Activated CD4-positive, alpha-beta memory T cell treated with anti-CD3 and anti-CD28 coated beads for 36 hours (primary cell): Measurements from ENCODE around the gene CDH23. TPM values are rescaled to one million over a fixed set of nuclear protein-coding genes. Genes with fewer than 3 reads are reported as not detected.
A peak's percentile ranks its signal among the peaks of the same experiment; 100 is the strongest.

Experiments used
- CTCF ChIA-PET: fragments of 350-600 bp; sonication (Branson Sonifier 250); formaldehyde crosslinking; loops from one replicate; lab custom pipeline; 2021; ENCODE audit warnings: antibody characterized with exemption, inconsistent platforms; lab: Charles Lee
- POLR2A ChIA-PET: fragments of 350-600 bp; sonication (Branson Sonifier 250); formaldehyde crosslinking; loops from one replicate; lab custom pipeline; 2021; ENCODE audit warnings: antibody characterized with exemption; lab: Charles Lee
- DNase-seq: peaks from one replicate; pipeline ENCODE4 v3.0.0-alpha.2; 2020
- H3K27ac Mint-ChIP-seq: one replicate; pipeline ENCODE4 v1.8.0; 2021; ENCODE audit warnings: mixed read lengths
- H3K27me3 Mint-ChIP-seq: one replicate; pipeline ENCODE4 v1.8.0; 2021; ENCODE audit warnings: mixed read lengths
- H3K36me3 Mint-ChIP-seq: one replicate; pipeline ENCODE4 v1.8.0; 2021; ENCODE audit warnings: mixed read lengths
- H3K4me1 Mint-ChIP-seq: one replicate; pipeline ENCODE4 v1.8.0; 2021; ENCODE audit warnings: low read depth, mixed read lengths
- H3K4me3 Mint-ChIP-seq: one replicate; pipeline ENCODE4 v1.8.0; 2021; ENCODE audit warnings: mild to moderate bottlenecking, mixed read lengths
- H3K9me3 Mint-ChIP-seq: one replicate; pipeline ENCODE4 v1.8.0; 2021; ENCODE audit warnings: mixed read lengths
- intact Hi-C: fragments of 100-400 bp; cut with micrococcal nuclease; formaldehyde crosslinking; loops from one replicate; pipeline ENCODE4 v1.15.1; 2023
- total RNA-seq, 2 experiments: library from RNA; stranded (reverse); gene quantifications; one replicate each; pipeline ENCODE4 v1.2.3, GENCODE V29; 2021

The CDH23 gene
- total RNA-seq, 2 experiments from 2014 or later, result 2.6 TPM

DNA sequence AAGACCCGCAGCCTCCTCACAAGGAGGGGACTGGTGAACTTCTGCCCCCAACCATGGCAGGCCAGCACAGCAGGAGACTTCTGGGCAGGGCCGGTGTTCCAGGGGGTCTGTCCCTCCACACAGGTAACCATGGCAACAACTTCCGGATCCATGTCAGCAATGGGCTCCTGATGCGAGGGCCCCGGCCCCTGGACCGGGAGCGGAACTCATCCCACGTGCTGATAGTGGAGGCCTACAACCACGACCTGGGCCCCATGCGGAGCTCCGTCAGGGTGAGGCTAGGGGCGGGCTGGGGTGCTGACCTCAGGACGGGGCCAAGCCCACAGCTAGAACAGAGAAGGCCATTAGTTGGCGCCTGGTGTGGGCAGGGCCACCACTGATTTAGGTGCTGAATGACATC is 328.5 kb downstream of the CDH23 start:
- H3K9me3 Mint-ChIP-seq, result no peaks in the 10 kb centered on the region
- intact Hi-C loops, result loop anchor here (5.0 to 10.0 kb wide), 2 partner anchors 127 to 610 kb away; partner anchors contain the start of gene PSAP
- no peaks in the 10 kb centered on the region for H3K36me3 Mint-ChIP-seq
- ChIA-PET CTCF (interaction anchor here (0.6 to 10.0 kb wide), 16 partner anchors 9 to 88 kb away, joined by 3 to 118 read pairs (median 13); partner anchors contain the start of gene VSIR), POLR2A (interaction anchor here (1.2 to 5.4 kb wide), 7 partner anchors 11 to 48 kb away, joined by 3 to 51 read pairs (median 33); partner anchors contain the start of gene VSIR)
- peak overlapping the region; percentile 58 for H3K4me3 Mint-ChIP-seq
- H3K27ac Mint-ChIP-seq, result peak overlapping the region; percentile 99
- H3K27me3 Mint-ChIP-seq, result no peaks in the 10 kb centered on the region
- no peak for DNase-seq
- peaks cover 73% of the 10 kb centered on the region for H3K4me1 Mint-ChIP-seq

DNA sequence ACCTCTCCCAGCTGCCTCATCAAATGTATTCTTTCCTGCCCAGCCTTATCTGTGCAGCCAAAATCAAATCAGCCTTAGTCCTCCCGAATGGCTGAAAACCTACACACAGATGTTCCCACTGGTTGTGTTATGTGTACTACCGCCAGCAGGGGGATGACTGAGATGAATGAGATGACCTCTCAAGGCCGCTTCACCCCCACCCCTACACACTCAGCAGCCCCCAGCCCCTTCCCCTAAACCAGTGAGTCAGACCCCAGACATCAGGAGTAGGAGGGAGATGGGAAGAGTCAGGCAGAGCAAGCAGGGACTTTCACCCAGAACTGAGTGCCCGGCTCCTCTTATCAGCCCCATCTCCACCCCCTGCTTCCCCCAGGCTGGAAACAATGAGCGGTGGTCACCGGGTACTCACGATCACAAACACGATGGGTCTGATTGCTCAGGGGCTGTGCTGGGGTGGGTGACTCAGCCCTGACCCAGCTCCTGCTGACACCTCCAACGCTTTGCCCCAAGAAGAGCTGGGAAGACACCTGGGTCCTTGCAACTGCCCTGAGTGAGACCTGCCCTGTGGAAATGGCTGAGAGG is 329.4 kb downstream of the CDH23 start:
- intact Hi-C loops, result loop anchor here (1.0 to 10.0 kb wide), 6 partner anchors 13 to 609 kb away; partner anchors contain the start of genes PSAP and SPOCK2
- H3K4me1 Mint-ChIP-seq, result peaks cover 80% of the 10 kb centered on the region
- no peaks in the 10 kb centered on the region for H3K9me3 Mint-ChIP-seq
- H3K4me3 Mint-ChIP-seq, result peak overlapping the region; percentile 58
- no peaks in the 10 kb centered on the region for H3K36me3 Mint-ChIP-seq
- peak; percentile 93 for DNase-seq
- ChIA-PET POLR2A (interaction anchor here (1.0 to 5.4 kb wide), 10 partner anchors 11 to 47 kb away, joined by 3 to 51 read pairs (median 16); partner anchors contain the start of gene VSIR), CTCF (interaction anchor here (0.6 to 10.0 kb wide), 23 partner anchors 10 to 323 kb away, joined by 3 to 118 read pairs (median 4); partner anchors contain the start of gene VSIR)
- H3K27ac Mint-ChIP-seq, result peak overlapping the region; percentile 99
- no peaks in the 10 kb centered on the region for H3K27me3 Mint-ChIP-seq

DNA sequence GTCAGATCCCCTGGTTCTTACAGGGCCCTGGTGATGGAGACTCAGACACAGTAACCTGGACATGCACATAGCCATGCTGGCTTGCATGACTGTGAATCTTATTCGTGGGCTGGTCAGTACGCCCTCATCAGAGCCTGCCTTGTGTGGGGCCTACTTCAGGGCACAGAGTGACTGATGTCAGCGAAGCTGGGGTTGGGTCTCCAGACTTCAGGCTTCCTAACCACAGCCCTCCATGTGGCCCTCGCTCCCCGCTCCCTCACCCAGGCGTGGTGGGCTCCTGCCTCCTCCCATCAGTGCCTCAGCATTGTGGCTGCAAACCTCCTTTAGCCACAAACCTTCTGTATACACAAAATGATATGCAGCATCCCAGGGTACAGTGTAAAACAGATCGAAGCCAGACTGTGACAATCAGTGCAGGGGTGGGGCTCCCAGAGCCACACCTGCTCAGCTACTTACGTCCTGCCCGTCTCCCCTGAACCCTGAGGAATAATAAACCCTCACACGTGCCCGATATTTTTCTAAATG is 329.9 kb downstream of the CDH23 start:
- POLR2A ChIA-PET, result interaction anchor here (1.0 to 5.4 kb wide), 10 partner anchors 10 to 46 kb away, joined by 3 to 51 read pairs (median 16); partner anchors contain the start of gene VSIR
- DNase-seq, result peak; percentile 60
- Mint-ChIP-seq H3K36me3 (no peaks in the 10 kb centered on the region), H3K4me1 (peaks cover 85% of the 10 kb centered on the region), H3K27ac (peak overlapping the region; percentile 99), H3K9me3 (no peaks in the 10 kb centered on the region), H3K27me3 (no peaks in the 10 kb centered on the region), H3K4me3 (peak overlapping the region; percentile 58)
- intact Hi-C loops, result loop anchor here (1.0 to 10.0 kb wide), 7 partner anchors 10 to 608 kb away; partner anchors contain the start of genes PSAP and SPOCK2
- CTCF ChIA-PET, result interaction anchor here (0.6 to 10.0 kb wide), 21 partner anchors 10 to 322 kb away, joined by 3 to 118 read pairs (median 7); partner anchors contain the start of gene VSIR

- DNase-seq, result peak; percentile 82
- no peaks in the 10 kb centered on the region for H3K9me3 Mint-ChIP-seq
- peak overlapping the region; percentile 58 for H3K4me3 Mint-ChIP-seq
These were observed 330.5 kb downstream of the CDH23 start for GRCh38 chr10:71727105-71727737.

DNA sequence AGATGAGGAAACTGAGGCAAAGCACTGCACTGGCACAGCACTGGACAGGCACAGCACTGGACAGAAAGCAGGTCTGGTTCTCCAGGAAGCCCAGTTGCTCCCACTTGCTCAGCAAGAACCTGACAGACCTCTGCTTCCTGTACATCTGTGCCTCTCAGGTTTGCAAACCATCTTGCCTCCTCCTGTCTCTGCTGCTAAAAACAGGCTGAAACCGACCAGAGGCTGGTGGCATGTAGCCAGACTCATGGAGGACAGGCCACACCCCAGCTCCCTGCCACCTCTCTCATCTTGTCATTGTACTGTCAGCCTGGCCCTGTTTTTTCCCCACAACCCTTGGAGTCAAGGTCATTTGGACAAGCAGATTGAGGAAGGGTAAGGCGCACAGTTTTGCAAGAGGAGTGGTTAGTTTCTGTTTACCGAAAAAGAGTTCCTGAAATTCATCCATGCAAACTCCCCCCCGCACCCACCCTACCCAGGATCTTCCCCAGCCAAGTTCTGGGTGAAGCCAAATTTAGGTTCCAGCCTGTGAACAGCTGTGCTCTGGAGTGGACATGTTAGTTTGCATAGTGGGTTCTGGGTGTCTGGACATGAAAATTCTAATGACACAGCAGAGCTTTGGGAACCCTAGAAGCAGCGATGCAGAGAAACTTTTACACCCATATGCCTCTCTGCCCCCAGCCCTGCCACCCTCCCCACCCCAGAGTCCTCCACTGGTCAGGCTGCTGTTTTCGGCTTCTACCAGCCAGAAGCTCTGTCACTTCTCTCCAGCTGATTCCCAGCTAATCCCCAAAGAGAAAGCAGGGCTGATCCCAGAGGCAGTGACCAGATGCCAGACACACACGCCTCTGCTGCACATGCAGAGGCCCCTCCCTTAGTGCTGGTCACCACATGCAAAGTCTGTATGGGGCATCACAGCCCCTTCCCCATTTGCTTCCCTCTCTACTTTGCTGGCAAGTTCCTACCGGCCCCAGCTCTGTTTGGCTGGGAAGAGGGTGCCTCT is 331.3 kb downstream of the CDH23 start:
- intact Hi-C loops, result loop anchor here (1.0 to 10.0 kb wide), 4 partner anchors 8 to 607 kb away; partner anchors contain the start of genes PSAP and SPOCK2
- Mint-ChIP-seq H3K27me3 (no peaks in the 10 kb centered on the region), H3K9me3 (no peaks in the 10 kb centered on the region), H3K4me1 (peaks cover 95% of the 10 kb centered on the region), H3K4me3 (peak overlapping the region; percentile 58), H3K36me3 (no peaks in the 10 kb centered on the region), H3K27ac (peak overlapping the region; percentile 99)
- ChIA-PET POLR2A (interaction anchor here (1.2 to 5.4 kb wide), 9 partner anchors 9 to 45 kb away, joined by 3 to 51 read pairs (median 9); partner anchors contain the start of gene VSIR), CTCF (interaction anchor here (1.0 to 10.0 kb wide), 9 partner anchors 9 to 46 kb away, joined by 3 to 118 read pairs (median 30); partner anchors contain the start of gene VSIR)
- DNase-seq, result peak; percentile 87

More at GRCh38 chr10:71727105-71727737, 330.5 kb downstream of the CDH23 start:
- POLR2A ChIA-PET, result interaction anchor here (1.0 to 5.4 kb wide), 12 partner anchors 9 to 46 kb away, joined by 3 to 51 read pairs (median 12); partner anchors contain the start of gene VSIR
- intact Hi-C loops, result loop anchor here (1.0 to 10.0 kb wide), 4 partner anchors 9 to 608 kb away; partner anchors contain the start of genes PSAP and SPOCK2
- Mint-ChIP-seq H3K27me3 (no peaks in the 10 kb centered on the region), H3K36me3 (no peaks in the 10 kb centered on the region), H3K4me1 (peaks cover 91% of the 10 kb centered on the region), H3K27ac (peak overlapping the region; percentile 99)
- CTCF ChIA-PET, result interaction anchor here (0.8 to 10.0 kb wide), 16 partner anchors 9 to 170 kb away, joined by 3 to 118 read pairs (median 13); partner anchors contain the start of gene VSIR

DNA sequence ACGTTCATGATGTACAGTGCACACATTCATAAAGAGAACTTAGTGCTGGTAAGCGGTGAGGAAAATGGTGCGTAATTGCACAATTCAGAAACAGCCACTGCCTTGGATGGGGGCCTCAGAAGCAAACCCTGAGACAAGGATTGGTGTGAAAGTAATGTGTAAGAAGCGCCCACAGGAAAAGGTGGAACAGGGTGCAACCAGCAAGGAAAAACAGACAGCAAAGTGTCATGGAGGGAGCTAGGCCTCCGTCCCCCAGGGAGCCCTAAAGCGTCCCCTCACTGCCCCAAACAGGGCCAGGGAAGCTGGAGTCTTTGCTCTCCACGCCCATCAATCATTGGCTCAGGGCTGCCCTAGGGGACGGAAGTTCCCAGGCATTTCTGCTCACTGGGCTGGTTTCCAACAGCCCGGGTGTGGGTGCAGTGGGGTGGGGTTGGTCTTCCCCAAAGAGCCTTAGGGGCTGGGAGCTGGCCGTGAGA is 332.5 kb downstream of the CDH23 start:
- no peaks in the 10 kb centered on the region for H3K27me3 Mint-ChIP-seq
- POLR2A ChIA-PET, result interaction anchor here (1.3 to 5.4 kb wide), 7 partner anchors 7 to 44 kb away, joined by 5 to 51 read pairs (median 15); partner anchors contain the start of gene VSIR
- H3K4me3 Mint-ChIP-seq, result peak overlapping the region; percentile 20
- intact Hi-C loops, result loop anchor here (5.0 to 10.0 kb wide), 2 partner anchors 123 to 606 kb away; partner anchors contain the start of gene PSAP
- H3K36me3 Mint-ChIP-seq, result no peaks in the 10 kb centered on the region
- peaks cover 92% of the 10 kb centered on the region for H3K4me1 Mint-ChIP-seq
- DNase-seq, result no peak
- CTCF ChIA-PET, result interaction anchor here (1.0 to 10.0 kb wide), 6 partner anchors 20 to 44 kb away, joined by 3 to 118 read pairs (median 44); partner anchors contain the start of gene VSIR
- no peaks in the 10 kb centered on the region for H3K9me3 Mint-ChIP-seq
- peak overlapping the region; percentile 99 for H3K27ac Mint-ChIP-seq

GRCh38 chr10:71731791-71732190 is 335.1 kb downstream of the CDH23 start:
- H3K36me3 Mint-ChIP-seq, result no peaks in the 10 kb centered on the region
- H3K27me3 Mint-ChIP-seq, result no peaks in the 10 kb centered on the region
- CTCF ChIA-PET, result interaction anchor here (1.2 to 10.0 kb wide), 5 partner anchors 11 to 42 kb away, joined by 3 to 118 read pairs (median 6); partner anchors contain the start of gene VSIR
- H3K27ac Mint-ChIP-seq, result peak overlapping the region; percentile 77
- POLR2A ChIA-PET, result interaction anchor here (2.1 to 4.6 kb wide), 2 partner anchors 16 to 36 kb away, joined by 6 to 15 read pairs; no protein-coding TSS in a partner anchor
- no peaks in the 10 kb centered on the region for H3K9me3 Mint-ChIP-seq
- no peak for DNase-seq
- peaks cover 92% of the 10 kb centered on the region for H3K4me1 Mint-ChIP-seq
- intact Hi-C loops, result no loop called here
- H3K4me3 Mint-ChIP-seq, result no peak overlapping the region

DNA sequence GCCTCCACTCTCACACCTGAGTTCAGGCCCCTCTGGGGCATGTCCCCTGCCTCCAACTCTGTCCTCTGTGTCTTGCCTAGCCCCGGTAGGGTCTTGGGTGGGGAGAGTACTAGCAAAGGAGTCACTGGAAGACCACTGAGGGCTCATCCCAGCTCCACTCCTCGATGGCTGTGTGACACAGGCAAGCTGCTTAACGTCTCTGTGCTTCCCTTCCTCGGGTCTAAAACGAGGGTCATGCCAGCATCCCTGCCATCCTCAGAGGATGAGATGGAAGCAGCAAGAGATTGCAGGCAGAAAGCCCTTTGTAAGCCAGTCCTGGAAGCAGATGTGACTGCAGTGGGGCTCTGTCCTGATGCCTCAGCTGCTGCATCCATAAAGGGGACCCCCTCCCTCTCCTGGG is 338.1 kb downstream of the CDH23 start:
- ChIA-PET POLR2A (interaction anchor here (0.7 to 3.9 kb wide), 3 partner anchors 8 to 37 kb away, joined by 3 to 36 read pairs (median 5); no protein-coding TSS in a partner anchor), CTCF (interaction anchor here (1.2 to 3.3 kb wide), 2 partner anchors 8 to 34 kb away, joined by 3 to 30 read pairs; no protein-coding TSS in a partner anchor)
- no peak for DNase-seq
- Mint-ChIP-seq H3K4me3 (no peak overlapping the region), H3K27me3 (no peaks in the 10 kb centered on the region), H3K9me3 (no peaks in the 10 kb centered on the region), H3K4me1 (peaks cover 92% of the 10 kb centered on the region), H3K36me3 (no peaks in the 10 kb centered on the region), H3K27ac (peak overlapping the region; percentile 98)
- intact Hi-C loops, result loop anchor here (5.0 kb wide), 1 partner anchor 37 kb away; no protein-coding TSS in a partner anchor

DNA sequence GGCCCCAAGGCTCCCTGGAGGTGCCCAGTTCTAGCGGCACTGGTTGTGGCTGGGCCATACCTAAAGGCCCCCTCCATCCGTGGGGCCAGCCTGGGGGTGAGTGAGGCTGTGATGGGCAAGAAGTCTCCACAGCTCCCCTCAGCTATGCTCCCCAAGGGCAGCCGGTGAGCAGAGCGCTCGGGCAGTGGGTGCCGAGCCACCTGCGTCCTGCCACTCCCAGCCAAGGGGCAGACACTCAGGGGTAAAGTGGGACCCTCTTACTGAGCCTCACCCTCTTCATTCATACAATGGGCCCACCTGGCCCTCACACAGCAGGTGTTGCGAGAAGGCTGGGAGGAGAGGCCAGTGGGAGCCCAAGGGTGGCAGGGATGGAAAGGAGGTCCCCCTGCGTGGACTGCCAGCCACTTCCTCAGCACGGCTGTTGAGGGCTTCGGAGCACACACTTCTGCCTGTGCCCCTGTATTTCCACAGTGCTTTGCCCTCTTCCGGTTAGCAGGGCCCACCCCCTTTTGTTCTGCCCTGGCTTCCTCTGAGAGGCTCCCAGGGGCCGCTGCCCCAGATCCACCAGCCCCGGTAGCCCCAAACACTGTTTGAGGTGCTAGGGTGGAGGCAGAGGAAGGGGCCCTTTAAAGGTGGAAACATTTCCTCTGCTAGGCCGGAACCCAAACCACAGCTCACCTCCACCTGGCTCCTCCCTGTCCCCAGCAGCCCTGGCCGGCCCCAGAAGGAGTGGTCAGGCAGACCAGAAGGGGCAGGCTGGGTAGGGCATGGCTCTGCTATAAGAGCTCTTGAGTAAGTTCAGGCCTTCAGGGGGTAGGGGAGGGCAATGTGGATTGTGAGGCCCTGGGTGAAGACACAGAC is 339.2 kb downstream of the CDH23 start:
- H3K4me3 Mint-ChIP-seq, result peak overlapping the region; percentile 60
- ChIA-PET POLR2A (interaction anchor here (0.7 to 3.9 kb wide), 7 partner anchors 9 to 38 kb away, joined by 3 to 36 read pairs (median 8); partner anchors contain the start of gene VSIR), CTCF (interaction anchor here (1.2 to 3.3 kb wide), 6 partner anchors 9 to 34 kb away, joined by 3 to 30 read pairs (median 3); no protein-coding TSS in a partner anchor)
- peak overlapping the region; percentile 98 for H3K27ac Mint-ChIP-seq
- intact Hi-C loops, result loop anchor here (1.0 to 5.0 kb wide), 4 partner anchors 9 to 39 kb away; no protein-coding TSS in a partner anchor
- H3K9me3 Mint-ChIP-seq, result no peaks in the 10 kb centered on the region
- H3K4me1 Mint-ChIP-seq, result peaks cover 95% of the 10 kb centered on the region
- H3K36me3 Mint-ChIP-seq, result no peaks in the 10 kb centered on the region
- no peaks in the 10 kb centered on the region for H3K27me3 Mint-ChIP-seq
- DNase-seq, result peak; percentile 76
